Stimulated activated CD4-positive, alpha-beta T cell treated with anti-CD3 and anti-CD28 coated beads, Interleukin-4, amount 100 ng/mL, for 48 hours (primary cell): ENCODE data around the gene UNC13D.
"Not testable (repeated sequence)": the region's sequence is repeated elsewhere in the genome, so short reads cannot be mapped to it uniquely, and the experiment has no call there.

ENCODE experiments used
- DNase-seq, 2 donors: peaks; one replicate each; pipeline ENCODE4 v3.0.0-alpha.2; 2020; ENCODE audit warnings: low read depth in 2 of 2

The UNC13D gene

DNA sequence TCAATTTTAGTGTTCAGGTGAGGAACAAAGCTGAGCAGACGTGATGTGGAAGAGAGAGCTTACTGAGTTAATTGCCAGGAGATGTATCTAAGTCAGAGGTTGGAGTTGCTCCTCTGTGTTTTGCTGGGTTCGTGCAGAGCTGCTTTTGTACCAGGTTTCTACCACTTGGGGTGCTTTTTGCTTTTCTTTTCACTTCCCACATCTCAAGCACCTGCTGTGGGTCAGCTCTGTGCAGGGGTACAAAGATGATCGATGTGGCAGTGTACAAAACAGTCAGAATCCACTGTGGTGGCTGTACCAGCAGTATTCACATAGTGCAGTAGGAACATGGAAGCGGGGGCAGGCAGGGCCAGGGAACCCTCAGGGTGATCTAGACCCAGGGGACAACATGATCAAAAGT, 44.8 kb downstream of the UNC13D start:
- no peak for DNase-seq

GRCh38 chr17:75795820-75796607, 48.2 kb downstream of the UNC13D start:
- DNase-seq = no peak

GRCh38 chr17:75793460-75793859, 50.7 kb downstream of the UNC13D start:
- no peak for DNase-seq

- DNase-seq = no peak
Observed at GRCh38 chr17:75791254-75791653, 53.0 kb downstream of the UNC13D start.

GRCh38 chr17:75785016-75785890, 59.0 kb downstream of the UNC13D start:
- peak; percentile 82 to 83 for DNase-seq

- DNase-seq = peak; percentile 86 to 92
Observed at GRCh38 chr17:75784473-75785015, 59.7 kb downstream of the UNC13D start, which contains the start of gene UNK. TSS of gene UNK (plus strand) at chr17:75784806. CDS start at chr17:75784881, 75 bp downstream.

- DNase-seq = no peak
Observed at GRCh38 chr17:75783803-75784472, 60.3 kb downstream of the UNC13D start.

GRCh38 chr17:75783069-75783783, 61.0 kb downstream of the UNC13D start:
- DNase-seq = no peak

GRCh38 chr17:75779987-75780889, 64.0 kb downstream of the UNC13D start:
- no peak for DNase-seq

DNA sequence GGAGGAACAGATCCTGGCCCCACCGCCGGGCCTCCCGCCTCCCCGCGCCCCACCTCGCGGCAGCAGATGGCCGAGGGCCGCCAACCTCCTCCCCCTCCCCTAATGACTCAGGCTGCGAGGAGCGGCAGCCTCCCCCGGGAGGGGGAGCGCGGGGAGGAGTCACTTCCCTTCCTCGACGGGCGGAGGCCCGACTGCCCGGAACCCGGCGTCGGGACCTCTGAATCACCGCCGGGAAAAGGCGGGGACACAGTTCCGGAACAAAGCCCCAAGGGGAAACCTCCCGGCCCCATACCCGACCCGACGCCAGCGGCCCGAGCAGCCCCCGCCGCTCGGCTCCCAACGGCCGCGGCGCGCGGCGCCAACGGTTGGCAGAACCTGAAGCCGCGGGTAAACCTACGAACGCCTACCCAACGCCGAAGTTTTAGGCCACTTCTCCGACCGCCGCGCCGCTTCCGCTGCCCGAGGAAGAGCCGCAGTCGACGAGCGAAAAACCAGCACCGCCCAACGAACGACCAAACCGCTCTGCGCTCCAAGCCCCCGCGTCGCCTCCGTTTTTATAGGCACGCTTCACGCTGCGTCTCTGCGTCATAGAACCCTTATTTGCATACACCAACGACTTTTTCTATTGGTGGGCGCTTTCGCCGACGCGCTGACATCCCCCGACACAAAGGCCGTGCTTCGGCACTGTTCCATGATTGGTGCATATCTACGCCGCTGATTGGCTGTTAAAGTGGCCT, 64.8 kb downstream of the UNC13D start:
- DNase-seq = peak; percentile 87

GRCh38 chr17:75778861-75779249, 65.3 kb downstream of the UNC13D start:
- peak; percentile 65 to 66 for DNase-seq

DNA sequence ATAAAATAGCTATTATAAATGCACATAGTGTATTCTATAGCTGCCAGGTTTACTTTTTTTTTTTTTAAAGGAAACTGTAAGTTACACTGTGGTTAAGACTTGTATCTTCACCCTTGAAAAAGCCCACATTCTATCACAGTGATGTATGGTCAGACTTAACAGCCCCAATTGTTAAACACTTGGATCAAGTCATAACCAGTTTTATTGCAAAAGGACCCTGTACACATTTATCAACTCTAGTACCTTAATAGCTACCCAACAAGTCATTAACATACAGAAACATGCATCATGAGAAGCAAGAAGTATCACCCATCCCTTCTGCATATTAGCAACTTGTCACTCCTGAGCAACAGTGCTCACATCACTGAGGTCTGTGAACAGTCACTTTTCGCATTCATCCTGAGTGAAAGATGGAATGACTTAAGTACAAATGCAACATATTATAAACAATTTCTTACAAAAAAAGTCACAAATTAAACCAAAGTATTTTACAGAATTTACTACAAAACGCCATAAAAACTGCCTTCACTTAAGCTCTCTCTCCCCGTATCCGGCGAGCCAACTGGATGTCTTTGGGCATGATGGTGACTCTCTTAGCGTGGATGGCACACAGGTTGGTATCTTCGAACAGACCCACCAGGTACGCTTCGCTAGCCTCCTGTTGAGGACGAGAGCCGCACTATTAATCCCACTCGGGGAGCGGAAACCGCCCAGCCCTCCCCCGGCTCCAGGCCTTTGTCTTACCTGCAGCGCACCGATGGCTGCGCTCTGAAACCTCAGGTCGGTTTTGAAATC, 65.9 kb downstream of the UNC13D start:
- not testable (repeated sequence) for DNase-seq

DNA sequence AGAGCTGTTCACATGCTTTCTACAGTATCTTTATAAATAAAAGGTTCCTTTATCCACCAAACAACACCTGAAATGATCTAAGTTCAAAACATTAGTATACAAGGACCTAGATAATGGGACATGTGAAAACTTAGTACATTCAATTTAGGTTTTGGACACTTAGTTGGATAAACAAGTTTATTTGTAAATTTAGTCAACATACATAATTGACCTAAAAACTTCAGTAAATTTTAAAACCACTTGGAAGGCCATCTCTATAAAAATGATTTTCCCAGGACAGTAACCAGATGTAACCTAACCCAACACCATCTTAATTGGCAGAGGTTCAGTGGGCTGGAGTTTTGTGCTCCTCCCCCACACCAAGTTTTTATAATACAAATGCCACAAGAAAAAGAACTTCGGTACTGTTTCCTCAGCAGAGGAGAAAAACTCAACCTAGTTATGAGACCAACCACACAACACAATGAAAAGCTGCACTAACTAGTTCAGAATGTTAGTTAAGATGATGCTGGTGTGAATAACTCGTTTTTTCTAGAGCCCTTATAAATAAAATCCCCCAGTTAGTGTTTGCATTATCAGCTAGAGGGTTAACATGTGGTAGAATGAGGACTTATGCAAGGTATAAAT, 66.8 kb downstream of the UNC13D start:
- DNase-seq = no peak
